ENCODE results near the gene SMIM10L1.

DNA sequence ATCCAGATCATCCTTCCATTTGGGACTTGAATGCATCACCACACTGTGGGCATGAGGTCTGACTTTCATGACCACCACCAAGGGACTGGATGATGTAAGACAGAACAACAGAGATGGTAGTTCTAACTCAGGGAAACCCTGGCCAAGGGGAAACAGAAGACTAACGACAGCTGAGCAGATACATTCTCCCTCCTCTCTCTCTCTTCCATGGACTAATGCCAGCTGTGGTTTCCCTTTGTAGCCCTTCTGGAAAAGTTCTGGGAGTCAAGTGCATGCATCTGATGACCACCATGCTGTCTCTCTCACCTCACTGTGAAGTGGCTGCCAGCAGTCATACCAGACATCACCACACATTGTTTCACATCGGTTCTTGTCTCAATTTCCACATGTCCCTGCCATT, 40.0 kb upstream of the SMIM10L1 start:
- TF ChIP-seq GATA2 (IDR thresholded peaks at IDR 0.05; ENCODE audit: low read depth, low read length) = no peak
- TF ChIP-seq GATA3 (IDR thresholded peaks at IDR 0.05; ENCODE audit: low read depth, low read length) = no peak
